ENCODE data around the gene CHAC1. TPM values are rescaled to one million over a fixed set of nuclear protein-coding genes. Genes with fewer than 3 reads are reported as not detected.

CHAC1 gene
- total RNA-seq, 3 donors from 2014 or later: 0.32 to 11.9 (median 2.9) TPM

GRCh38 chr15:40992825-40993224, 39.6 kb downstream of the CHAC1 start:
- no peaks in the 10 kb centered on the region for H3K27me3 ChIP-seq
- intact Hi-C loops (cut with DNase I; ENCODE audit: low total_unique reads): no loop called here
- H3K9me3 ChIP-seq: no peaks in the 10 kb centered on the region
- H3K4me1 ChIP-seq: no peaks in the 10 kb centered on the region
- no peaks in the 10 kb centered on the region for H3K36me3 ChIP-seq
- DNase-seq (ENCODE audit: low spot score in 2 of 2): no peak
- TF ChIP-seq POLR2AphosphoS5 (IDR thresholded peaks at IDR 0.05) (no peak), POLR2A (IDR thresholded peaks at IDR 0.05) (no peak)
- TF ChIP-seq, protein P1, sequence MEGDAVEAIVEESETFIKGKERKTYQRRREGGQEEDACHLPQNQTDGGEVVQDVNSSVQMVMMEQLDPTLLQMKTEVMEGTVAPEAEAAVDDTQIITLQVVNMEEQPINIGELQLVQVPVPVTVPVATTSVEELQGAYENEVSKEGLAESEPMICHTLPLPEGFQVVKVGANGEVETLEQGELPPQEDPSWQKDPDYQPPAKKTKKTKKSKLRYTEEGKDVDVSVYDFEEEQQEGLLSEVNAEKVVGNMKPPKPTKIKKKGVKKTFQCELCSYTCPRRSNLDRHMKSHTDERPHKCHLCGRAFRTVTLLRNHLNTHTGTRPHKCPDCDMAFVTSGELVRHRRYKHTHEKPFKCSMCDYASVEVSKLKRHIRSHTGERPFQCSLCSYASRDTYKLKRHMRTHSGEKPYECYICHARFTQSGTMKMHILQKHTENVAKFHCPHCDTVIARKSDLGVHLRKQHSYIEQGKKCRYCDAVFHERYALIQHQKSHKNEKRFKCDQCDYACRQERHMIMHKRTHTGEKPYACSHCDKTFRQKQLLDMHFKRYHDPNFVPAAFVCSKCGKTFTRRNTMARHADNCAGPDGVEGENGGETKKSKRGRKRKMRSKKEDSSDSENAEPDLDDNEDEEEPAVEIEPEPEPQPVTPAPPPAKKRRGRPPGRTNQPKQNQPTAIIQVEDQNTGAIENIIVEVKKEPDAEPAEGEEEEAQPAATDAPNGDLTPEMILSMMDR (IDR thresholded peaks at IDR 0.05): no peak
- no peak overlapping the region for H3K4me3 ChIP-seq
- no peak overlapping the region for H3K27ac ChIP-seq

DNA sequence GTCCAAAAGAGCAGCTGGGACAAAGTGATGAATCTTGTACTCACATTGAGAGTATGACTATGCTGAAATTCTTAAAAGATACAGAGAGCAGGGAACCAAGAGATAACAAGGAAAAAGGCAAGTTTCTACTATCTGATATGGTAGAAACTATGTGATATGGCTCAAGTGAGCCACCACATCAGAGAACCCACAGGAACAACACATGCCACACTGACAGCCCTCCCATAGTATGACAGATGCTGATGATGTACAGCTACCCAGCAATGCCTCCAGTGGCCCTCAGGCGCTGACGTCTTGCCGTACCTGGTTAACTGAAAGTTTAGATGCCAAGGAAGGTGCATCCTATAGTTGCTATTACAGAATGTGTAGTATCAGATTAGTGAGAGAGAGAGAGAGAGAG, 42.4 kb downstream of the CHAC1 start:
- H3K27ac ChIP-seq: no peak overlapping the region
- no peaks in the 10 kb centered on the region for H3K9me3 ChIP-seq
- no peak overlapping the region for H3K4me3 ChIP-seq
- intact Hi-C loops (cut with DNase I; ENCODE audit: low total_unique reads): no loop called here
- TF ChIP-seq POLR2A (IDR thresholded peaks at IDR 0.05): no peak
- TF ChIP-seq POLR2AphosphoS5 (IDR thresholded peaks at IDR 0.05): no peak
- TF ChIP-seq, protein P1 (IDR thresholded peaks at IDR 0.05): no peak
- no peaks in the 10 kb centered on the region for H3K27me3 ChIP-seq
- no peaks in the 10 kb centered on the region for H3K36me3 ChIP-seq
- H3K4me1 ChIP-seq: no peaks in the 10 kb centered on the region
- DNase-seq (ENCODE audit: low spot score in 2 of 2): no peak

- DNase-seq (ENCODE audit: low spot score in 2 of 2): no peak
- H3K4me3 ChIP-seq: no peak overlapping the region
- no peaks in the 10 kb centered on the region for H3K9me3 ChIP-seq
- H3K27me3 ChIP-seq: no peaks in the 10 kb centered on the region
- H3K4me1 ChIP-seq: no peaks in the 10 kb centered on the region
- H3K27ac ChIP-seq: no peak overlapping the region
- no peaks in the 10 kb centered on the region for H3K36me3 ChIP-seq
- no peak for TF ChIP-seq POLR2AphosphoS5 (IDR thresholded peaks at IDR 0.05)
- no peak for TF ChIP-seq POLR2A (IDR thresholded peaks at IDR 0.05)
- TF ChIP-seq, protein P1 (IDR thresholded peaks at IDR 0.05): no peak
- intact Hi-C loops (cut with DNase I; ENCODE audit: low total_unique reads): no loop called here
Observed at GRCh38 chr15:40999190-40999589, 45.9 kb downstream of the CHAC1 start.

GRCh38 chr15:41001524-41002214, 48.4 kb downstream of the CHAC1 start:
- TF ChIP-seq POLR2AphosphoS5 (IDR thresholded peaks at IDR 0.05): no peak
- TF ChIP-seq, protein P1 (IDR thresholded peaks at IDR 0.05): no peak
- TF ChIP-seq POLR2A (IDR thresholded peaks at IDR 0.05): no peak
- no peak for DNase-seq (ENCODE audit: low spot score in 2 of 2)
- H3K4me1 ChIP-seq: no peaks in the 10 kb centered on the region
- no peak overlapping the region for H3K27ac ChIP-seq
- H3K4me3 ChIP-seq: no peak overlapping the region
- no peaks in the 10 kb centered on the region for H3K36me3 ChIP-seq
- H3K27me3 ChIP-seq: no peaks in the 10 kb centered on the region
- intact Hi-C loops (cut with DNase I; ENCODE audit: low total_unique reads): no loop called here
- H3K9me3 ChIP-seq: no peaks in the 10 kb centered on the region

DNA sequence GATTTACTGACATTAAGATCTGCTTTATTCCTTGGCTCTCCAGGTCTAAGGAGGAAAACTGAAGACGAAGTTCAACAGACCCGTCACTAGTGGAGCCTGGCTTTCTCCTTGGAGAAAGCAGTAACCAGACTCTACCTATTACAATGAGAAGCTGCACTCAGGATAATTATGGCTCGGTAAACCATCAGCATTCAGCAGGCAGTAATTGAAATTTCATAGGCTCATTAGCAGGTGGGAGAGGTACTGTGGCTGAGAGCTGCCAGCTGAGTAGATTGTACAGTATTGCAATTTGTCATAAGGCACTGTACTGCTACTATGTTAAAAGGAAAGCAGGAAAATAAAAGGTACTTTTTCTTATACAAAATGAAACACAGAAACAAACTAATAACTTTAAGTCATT, 51.2 kb downstream of the CHAC1 start:
- Histone ChIP-seq H3K4me3 (no peak overlapping the region), H3K4me1 (no peaks in the 10 kb centered on the region), H3K27ac (no peak overlapping the region), H3K9me3 (no peaks in the 10 kb centered on the region), H3K27me3 (no peaks in the 10 kb centered on the region), H3K36me3 (no peaks in the 10 kb centered on the region)
- no peak for DNase-seq (ENCODE audit: low spot score in 2 of 2)
- intact Hi-C loops (cut with DNase I; ENCODE audit: low total_unique reads): no loop called here
- TF ChIP-seq POLR2AphosphoS5 (IDR thresholded peaks at IDR 0.05): no peak
- no peak for TF ChIP-seq POLR2A (IDR thresholded peaks at IDR 0.05)
- TF ChIP-seq, protein P1 (IDR thresholded peaks at IDR 0.05): no peak

Other genes with a start within 250 kb of the CHAC1 start
- 10 to 100 TPM; 31.5 to 35.4 (median 34.4) TPM for gene RMDN3, start 198.2 kb upstream of the CHAC1 start, total RNA-seq
- 100 to 1,000 TPM in 1 of 3 donors, 10 to 100 TPM in 2; 56.0 to 100 (median 61.9) TPM for gene GCHFR, start 189.4 kb upstream of the CHAC1 start, total RNA-seq
- gene C15orf62, start 183.5 kb upstream of the CHAC1 start, total RNA-seq: 1 to 10 TPM in 2 of 3 donors, under 1 TPM in 1; 0.48 to 4.7 (median 2.0) TPM
- 10 to 100 TPM; 19.4 to 58.8 (median 44.6) TPM for gene ZFYVE19, start 146.4 kb upstream of the CHAC1 start, total RNA-seq
- gene DNAJC17, start 146.0 kb upstream of the CHAC1 start, total RNA-seq: 10 to 100 TPM; 18.4 to 55.8 (median 24.3) TPM
- gene PPP1R14D, start 124.8 kb upstream of the CHAC1 start, total RNA-seq: 1 to 10 TPM in 2 of 3 donors, not detected in 1; 1.3 to 4.9 TPM
- gene SPINT1, start 109.4 kb upstream of the CHAC1 start, total RNA-seq: 100 to 1,000 TPM in 1 of 3 donors, 10 to 100 TPM in 1, 1 to 10 TPM in 1; 1.8 to 134 (median 86.5) TPM
- gene RHOV, start 79.2 kb upstream of the CHAC1 start, total RNA-seq: 10 to 100 TPM in 1 of 3 donors, 1 to 10 TPM in 1, not detected in 1; 8.5 to 12.1 TPM
- gene VPS18, start 59.0 kb upstream of the CHAC1 start, total RNA-seq: 10 to 100 TPM; 23.2 to 25.0 (median 23.9) TPM
- 10 to 100 TPM in 1 of 3 donors, 1 to 10 TPM in 2; 3.5 to 10.5 (median 5.0) TPM for gene DLL4, start 24.1 kb upstream of the CHAC1 start, total RNA-seq
- gene INO80, start 162.8 kb downstream of the CHAC1 start, total RNA-seq: 10 to 100 TPM; 27.2 to 47.7 (median 42.3) TPM

Measured in breast epithelium (tissue), 4 donors.